ENCODE measurements around the gene DUSP10. TPM values are rescaled to one million over a fixed set of nuclear protein-coding genes. Genes with fewer than 3 reads are reported as not detected.

The DUSP10 gene
- total RNA-seq, 1 donor from 2014 or later: 10.2 TPM

DNA sequence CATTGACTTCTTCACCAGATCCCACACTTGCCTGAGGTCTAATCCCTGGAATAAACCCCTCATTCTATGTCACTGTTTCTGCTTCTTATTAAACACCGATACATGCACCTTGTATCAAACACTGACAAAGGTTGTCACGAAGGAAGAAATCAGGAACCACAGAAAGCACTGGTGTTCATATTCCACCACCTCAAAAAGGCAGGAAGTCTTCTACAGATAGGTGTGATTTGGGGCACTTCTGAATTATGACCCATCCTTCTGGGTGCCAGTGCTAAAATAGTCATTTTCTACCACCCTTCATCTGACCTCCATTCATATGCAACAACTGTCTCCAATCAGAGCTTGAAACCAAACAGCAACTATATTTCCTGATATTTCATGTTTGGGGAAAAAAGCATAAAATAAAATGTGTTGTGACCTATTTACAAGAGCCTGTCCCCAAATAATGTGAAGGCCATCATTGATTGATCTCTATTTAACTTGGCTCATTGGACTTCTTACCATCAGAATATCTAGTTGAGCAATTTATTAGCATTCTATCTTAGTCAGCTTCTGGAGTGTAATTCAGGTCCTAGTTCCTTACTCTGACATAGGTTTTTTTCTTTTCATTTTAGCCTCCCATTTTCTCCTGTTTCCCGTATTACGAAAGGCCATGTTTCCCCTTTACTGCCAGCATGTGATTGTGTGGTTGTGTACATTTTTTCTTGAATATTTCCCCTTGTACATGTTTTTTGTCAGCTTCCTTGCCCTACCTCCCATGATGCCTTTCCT, 43.1 kb downstream of the DUSP10 start:
- H3K4me1 Mint-ChIP-seq (ENCODE audit: low read depth): no peaks in the 10 kb centered on the region
- no peak overlapping the region for H3K4me3 Mint-ChIP-seq (ENCODE audit: low read depth)
- peaks cover under 1% of the 10 kb centered on the region for H3K9me3 Mint-ChIP-seq (ENCODE audit: low read depth)
- TF ChIP-seq, protein P1, sequence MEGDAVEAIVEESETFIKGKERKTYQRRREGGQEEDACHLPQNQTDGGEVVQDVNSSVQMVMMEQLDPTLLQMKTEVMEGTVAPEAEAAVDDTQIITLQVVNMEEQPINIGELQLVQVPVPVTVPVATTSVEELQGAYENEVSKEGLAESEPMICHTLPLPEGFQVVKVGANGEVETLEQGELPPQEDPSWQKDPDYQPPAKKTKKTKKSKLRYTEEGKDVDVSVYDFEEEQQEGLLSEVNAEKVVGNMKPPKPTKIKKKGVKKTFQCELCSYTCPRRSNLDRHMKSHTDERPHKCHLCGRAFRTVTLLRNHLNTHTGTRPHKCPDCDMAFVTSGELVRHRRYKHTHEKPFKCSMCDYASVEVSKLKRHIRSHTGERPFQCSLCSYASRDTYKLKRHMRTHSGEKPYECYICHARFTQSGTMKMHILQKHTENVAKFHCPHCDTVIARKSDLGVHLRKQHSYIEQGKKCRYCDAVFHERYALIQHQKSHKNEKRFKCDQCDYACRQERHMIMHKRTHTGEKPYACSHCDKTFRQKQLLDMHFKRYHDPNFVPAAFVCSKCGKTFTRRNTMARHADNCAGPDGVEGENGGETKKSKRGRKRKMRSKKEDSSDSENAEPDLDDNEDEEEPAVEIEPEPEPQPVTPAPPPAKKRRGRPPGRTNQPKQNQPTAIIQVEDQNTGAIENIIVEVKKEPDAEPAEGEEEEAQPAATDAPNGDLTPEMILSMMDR (IDR thresholded peaks at IDR 0.05; ENCODE audit: unreplicated experiment): no peak
- peaks cover 11% of the 10 kb centered on the region for H3K36me3 Mint-ChIP-seq (ENCODE audit: insufficient read depth)
- H3K27me3 Mint-ChIP-seq: no peaks in the 10 kb centered on the region
- DNase-seq (ENCODE audit: low spot score, unreplicated experiment): no peak
- H3K27ac Mint-ChIP-seq: no peak overlapping the region

DNA sequence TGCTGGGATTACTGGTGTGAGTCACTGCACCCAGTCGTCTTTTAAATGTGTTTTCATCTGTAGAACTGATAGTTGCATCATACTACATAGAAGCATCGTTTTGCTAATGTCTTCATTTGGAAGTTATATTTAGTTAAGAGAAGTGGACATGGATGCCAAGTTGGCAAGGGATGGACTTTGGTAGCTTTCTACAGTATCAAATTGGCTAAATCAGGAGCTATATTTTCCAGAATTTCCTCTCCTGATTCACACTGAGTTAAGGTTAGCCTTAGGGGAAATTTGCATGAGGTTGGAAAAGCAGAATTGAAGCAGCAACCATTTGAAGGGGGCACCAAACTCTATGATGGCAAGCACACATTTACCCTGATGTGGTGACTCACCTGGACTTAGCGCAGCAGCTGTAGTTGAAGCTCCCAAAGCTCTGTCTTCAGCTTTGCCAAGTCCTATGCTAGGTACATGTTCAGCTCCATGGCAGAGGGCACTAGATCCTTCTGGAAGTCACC, 43.9 kb downstream of the DUSP10 start:
- no peak for DNase-seq (ENCODE audit: low spot score, unreplicated experiment)
- Mint-ChIP-seq H3K9me3 (ENCODE audit: low read depth) (peaks cover 3% of the 10 kb centered on the region), H3K27ac (no peak overlapping the region), H3K4me3 (ENCODE audit: low read depth) (no peak overlapping the region), H3K4me1 (ENCODE audit: low read depth) (no peaks in the 10 kb centered on the region), H3K36me3 (ENCODE audit: insufficient read depth) (peaks cover 11% of the 10 kb centered on the region), H3K27me3 (no peaks in the 10 kb centered on the region)
- TF ChIP-seq, protein P1 (IDR thresholded peaks at IDR 0.05; ENCODE audit: unreplicated experiment): no peak

DNA sequence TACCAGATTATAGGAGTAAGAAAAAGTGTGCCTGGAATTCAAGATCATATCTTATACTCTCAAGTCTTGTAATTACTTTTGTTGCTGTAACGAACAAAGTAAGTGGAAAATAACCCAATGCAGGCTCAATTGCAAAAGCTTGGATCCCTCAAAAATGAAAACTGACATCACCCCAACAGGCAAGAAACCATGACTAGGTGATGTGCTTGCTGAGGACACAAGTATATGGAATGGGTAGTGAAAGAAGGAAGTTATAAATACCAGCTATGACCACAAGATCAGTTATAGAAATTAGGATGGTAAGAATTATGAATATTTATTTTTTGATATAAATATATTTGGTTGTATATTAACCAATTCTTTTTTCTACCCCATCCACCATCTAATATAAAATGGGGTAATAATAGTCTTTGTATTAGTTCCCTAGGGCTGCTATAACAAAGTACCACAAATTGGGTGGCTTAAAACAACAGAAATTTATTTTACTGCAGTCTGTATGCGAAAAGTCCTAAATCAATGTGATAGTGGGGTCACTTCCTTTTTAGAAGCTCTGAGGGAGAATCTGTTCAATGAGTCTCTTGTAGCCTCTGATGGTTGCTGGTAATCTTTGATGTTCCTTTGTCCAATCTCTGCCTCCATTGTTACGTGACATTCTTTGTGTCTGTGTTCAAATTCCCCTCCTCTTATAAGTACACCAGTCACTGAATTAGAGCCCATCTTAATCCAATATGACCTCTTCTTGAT, 45.0 kb downstream of the DUSP10 start:
- Mint-ChIP-seq H3K27ac (no peak overlapping the region), H3K9me3 (ENCODE audit: low read depth) (peaks cover 3% of the 10 kb centered on the region), H3K4me1 (ENCODE audit: low read depth) (no peaks in the 10 kb centered on the region), H3K36me3 (ENCODE audit: insufficient read depth) (peaks cover 6% of the 10 kb centered on the region), H3K4me3 (ENCODE audit: low read depth) (no peak overlapping the region), H3K27me3 (no peaks in the 10 kb centered on the region)
- no peak for DNase-seq (ENCODE audit: low spot score, unreplicated experiment)
- TF ChIP-seq, protein P1 (IDR thresholded peaks at IDR 0.05; ENCODE audit: unreplicated experiment): no peak

DNA sequence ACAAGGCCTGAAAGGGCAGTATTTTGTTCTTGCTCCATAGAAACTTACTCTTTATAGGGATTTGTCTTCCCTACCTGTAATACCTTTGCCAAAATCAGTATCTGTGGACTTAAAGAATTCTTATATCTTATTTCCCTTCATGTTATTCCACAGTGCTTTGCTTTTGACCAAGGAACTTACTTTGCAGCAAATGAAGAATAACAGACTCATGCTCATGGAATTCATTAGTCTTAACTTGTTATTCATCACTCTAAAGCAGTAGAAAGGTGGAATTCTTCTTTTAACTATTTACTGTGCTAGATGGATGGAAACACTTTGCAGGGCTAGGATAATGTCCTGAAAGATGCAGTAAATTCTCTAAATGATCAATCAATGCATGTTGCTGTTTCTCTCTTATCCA, 45.9 kb downstream of the DUSP10 start:
- H3K4me3 Mint-ChIP-seq (ENCODE audit: low read depth): no peak overlapping the region
- no peaks in the 10 kb centered on the region for H3K27me3 Mint-ChIP-seq
- peaks cover 3% of the 10 kb centered on the region for H3K9me3 Mint-ChIP-seq (ENCODE audit: low read depth)
- H3K36me3 Mint-ChIP-seq (ENCODE audit: insufficient read depth): peaks cover 2% of the 10 kb centered on the region
- TF ChIP-seq, protein P1 (IDR thresholded peaks at IDR 0.05; ENCODE audit: unreplicated experiment): no peak
- DNase-seq (ENCODE audit: low spot score, unreplicated experiment): no peak
- no peak overlapping the region for H3K27ac Mint-ChIP-seq
- H3K4me1 Mint-ChIP-seq (ENCODE audit: low read depth): peaks cover 2% of the 10 kb centered on the region

DNA sequence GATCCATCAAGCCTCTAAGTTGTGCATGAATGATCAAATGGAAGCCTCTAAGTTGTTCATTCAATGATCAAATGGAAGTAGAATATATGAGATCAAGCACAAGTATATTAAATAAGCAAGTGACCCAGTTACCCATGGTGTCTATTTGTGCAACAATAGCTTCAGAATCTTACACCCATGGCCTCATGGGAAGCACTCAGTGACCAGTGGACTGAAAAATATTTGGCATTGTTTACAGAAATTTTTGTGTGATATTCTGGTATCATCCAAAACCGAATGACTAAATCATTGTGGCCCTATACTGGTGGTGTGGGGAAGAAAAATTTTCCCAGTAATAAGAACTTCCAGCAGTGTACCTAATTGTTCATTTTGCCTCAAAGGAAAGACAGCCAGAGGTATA, 46.6 kb downstream of the DUSP10 start:
- TF ChIP-seq, protein P1 (IDR thresholded peaks at IDR 0.05; ENCODE audit: unreplicated experiment): no peak
- Mint-ChIP-seq H3K27ac (no peak overlapping the region), H3K36me3 (ENCODE audit: insufficient read depth) (peaks cover 2% of the 10 kb centered on the region), H3K4me1 (ENCODE audit: low read depth) (peaks cover 2% of the 10 kb centered on the region), H3K27me3 (no peaks in the 10 kb centered on the region), H3K4me3 (ENCODE audit: low read depth) (no peak overlapping the region), H3K9me3 (ENCODE audit: low read depth) (peaks cover 3% of the 10 kb centered on the region)
- no peak for DNase-seq (ENCODE audit: low spot score, unreplicated experiment)

All from progenitor cell of endocrine pancreas (in vitro differentiated cells).